ENCODE data around the gene XPNPEP2. TPM values are rescaled to one million over a fixed set of nuclear protein-coding genes. Genes with fewer than 3 reads are reported as not detected.
A peak's percentile ranks its signal among the peaks of the same experiment; 100 is the strongest.

Gene XPNPEP2
- total RNA-seq, 6 experiments from 2014 or later = 2.9 to 30.7 (median 16.5) TPM

GRCh38 chrX:129705988-129706387, 32.8 kb upstream of the XPNPEP2 start:
- H3K27me3 ChIP-seq = no peaks in the 10 kb centered on the region
- 72% methylated on average over 3 of the region's 4 CpGs for WGBS (ENCODE audit: insufficient coverage, low coverage, low lambda C conversion rate, missing lambda C conversion rate)
- no peak for TF ChIP-seq POLR2A (IDR thresholded peaks at IDR 0.05)
- no peak overlapping the region for H3K27ac ChIP-seq
- ATAC-seq = no peak
- intact Hi-C loops (cut with DNase I) = no loop called here
- no peaks in the 10 kb centered on the region for H3K4me1 ChIP-seq
- H3K9me3 ChIP-seq = no peaks in the 10 kb centered on the region
- no peak overlapping the region for H3K4me3 ChIP-seq
- DNase-seq = no peak
- H3K36me3 ChIP-seq = no peaks in the 10 kb centered on the region

DNA sequence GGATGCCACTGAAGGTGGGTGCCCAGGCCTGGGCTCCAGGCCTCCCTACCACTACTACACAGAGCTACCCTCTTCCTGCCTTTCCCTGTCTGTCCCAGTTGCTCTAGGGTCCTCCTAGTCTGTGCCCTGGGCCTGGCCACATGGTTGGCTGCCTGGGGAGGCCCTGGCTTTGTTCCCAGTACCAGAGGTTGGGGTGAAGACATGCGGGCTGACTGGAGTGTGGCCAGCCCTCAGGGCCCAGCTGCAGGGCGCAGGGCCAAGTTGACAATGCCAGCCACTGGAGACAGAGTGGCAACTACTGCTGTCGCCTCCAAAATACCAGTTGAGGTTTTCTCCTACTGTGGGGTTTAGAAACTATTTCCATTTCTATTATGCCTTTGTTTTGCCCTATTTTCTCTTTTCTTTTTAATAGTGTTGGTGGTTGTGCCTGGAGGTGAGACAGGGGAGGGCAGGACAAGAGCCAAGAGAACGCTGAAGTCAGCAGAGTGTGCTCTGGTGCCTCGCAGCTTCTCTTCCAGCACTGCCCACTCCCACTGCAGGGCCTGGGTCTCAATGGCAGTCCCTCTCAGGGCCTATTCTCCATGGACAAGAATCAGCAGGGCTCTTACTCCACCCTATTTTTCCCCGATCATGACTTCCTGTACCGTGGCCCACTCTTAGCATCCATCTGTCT, 32.2 kb upstream of the XPNPEP2 start:
- DNase-seq (peak in 2 of 3 donors; percentile 25 to 46), ATAC-seq (peak; percentile 27 to 54 (median 50))
- no peak overlapping the region for H3K4me3 ChIP-seq
- intact Hi-C loops (cut with DNase I) = no loop called here
- H3K36me3 ChIP-seq = no peaks in the 10 kb centered on the region
- no peak overlapping the region for H3K27ac ChIP-seq
- H3K9me3 ChIP-seq = no peaks in the 10 kb centered on the region
- 55% methylated on average over 5 of the region's 7 CpGs for WGBS (ENCODE audit: insufficient coverage, low coverage, low lambda C conversion rate, missing lambda C conversion rate)
- no peaks in the 10 kb centered on the region for H3K4me1 ChIP-seq
- no peaks in the 10 kb centered on the region for H3K27me3 ChIP-seq
- no peak for TF ChIP-seq POLR2A (IDR thresholded peaks at IDR 0.05)
- TF ChIP-seq CTCF (IDR thresholded peaks at IDR 0.05) = no peak

DNA sequence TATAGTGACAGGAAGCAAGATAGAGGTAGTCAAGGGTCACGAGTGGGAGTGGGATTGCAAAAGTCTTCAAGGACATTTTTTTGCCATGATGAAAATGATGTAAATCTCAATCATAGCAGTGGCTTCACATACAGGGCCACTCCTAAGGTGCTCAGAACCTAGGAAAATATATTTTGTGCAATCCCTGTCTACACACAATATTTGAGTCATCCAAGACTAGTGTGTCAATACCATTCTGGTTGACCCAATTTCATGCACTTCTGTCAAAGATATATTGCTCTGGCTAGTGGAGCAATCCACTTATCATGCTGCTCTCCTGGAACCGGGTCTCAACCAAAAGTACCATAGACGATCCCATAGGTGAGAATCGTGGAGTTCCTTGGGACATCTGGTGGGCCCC, 24.2 kb upstream of the XPNPEP2 start:
- WGBS (ENCODE audit: insufficient coverage, low coverage, low lambda C conversion rate, missing lambda C conversion rate) = 50% methylated on average over 2 of the region's 4 CpGs
- no peaks in the 10 kb centered on the region for H3K9me3 ChIP-seq
- H3K27me3 ChIP-seq = no peaks in the 10 kb centered on the region
- no peak overlapping the region for H3K27ac ChIP-seq
- intact Hi-C loops (cut with DNase I) = no loop called here
- H3K4me3 ChIP-seq = no peak overlapping the region
- H3K36me3 ChIP-seq = no peaks in the 10 kb centered on the region
- DNase-seq = no peak
- TF ChIP-seq POLR2A (IDR thresholded peaks at IDR 0.05) = no peak
- TF ChIP-seq CTCF (IDR thresholded peaks at IDR 0.05) = no peak
- H3K4me1 ChIP-seq = no peaks in the 10 kb centered on the region
- peak; percentile 13 to 76 (median 42) for ATAC-seq

- intact Hi-C loops (cut with DNase I) = no loop called here
- no peak for TF ChIP-seq CTCF (IDR thresholded peaks at IDR 0.05)
- no peak for TF ChIP-seq POLR2A (IDR thresholded peaks at IDR 0.05)
- DNase-seq (no peak), ATAC-seq (no peak)
- Histone ChIP-seq H3K36me3 (no peaks in the 10 kb centered on the region), H3K4me3 (no peak overlapping the region), H3K27ac (no peak overlapping the region), H3K27me3 (no peaks in the 10 kb centered on the region), H3K4me1 (no peaks in the 10 kb centered on the region), H3K9me3 (no peaks in the 10 kb centered on the region)
- 90% methylated on average over 4 of the region's 4 CpGs for WGBS (ENCODE audit: insufficient coverage, low coverage, low lambda C conversion rate, missing lambda C conversion rate)
Measured at GRCh38 chrX:129716507-129716906, 22.3 kb upstream of the XPNPEP2 start.

GRCh38 chrX:129717892-129718291, 20.9 kb upstream of the XPNPEP2 start:
- no peaks in the 10 kb centered on the region for H3K36me3 ChIP-seq

More at GRCh38 chrX:129717892-129718291, 20.9 kb upstream of the XPNPEP2 start:
- 69% methylated on average over 5 of the region's 5 CpGs for WGBS (ENCODE audit: insufficient coverage, low coverage, low lambda C conversion rate, missing lambda C conversion rate)
- intact Hi-C loops (cut with DNase I) = no loop called here
- Histone ChIP-seq H3K27ac (no peak overlapping the region), H3K27me3 (no peaks in the 10 kb centered on the region), H3K4me3 (no peak overlapping the region), H3K9me3 (no peaks in the 10 kb centered on the region), H3K4me1 (no peaks in the 10 kb centered on the region)
- no peak for DNase-seq
- no peak for ATAC-seq
- no peak for TF ChIP-seq POLR2A (IDR thresholded peaks at IDR 0.05)
- no peak for TF ChIP-seq CTCF (IDR thresholded peaks at IDR 0.05)
